ENCODE data around the gene SLCO3A1.

Gene SLCO3A1

DNA sequence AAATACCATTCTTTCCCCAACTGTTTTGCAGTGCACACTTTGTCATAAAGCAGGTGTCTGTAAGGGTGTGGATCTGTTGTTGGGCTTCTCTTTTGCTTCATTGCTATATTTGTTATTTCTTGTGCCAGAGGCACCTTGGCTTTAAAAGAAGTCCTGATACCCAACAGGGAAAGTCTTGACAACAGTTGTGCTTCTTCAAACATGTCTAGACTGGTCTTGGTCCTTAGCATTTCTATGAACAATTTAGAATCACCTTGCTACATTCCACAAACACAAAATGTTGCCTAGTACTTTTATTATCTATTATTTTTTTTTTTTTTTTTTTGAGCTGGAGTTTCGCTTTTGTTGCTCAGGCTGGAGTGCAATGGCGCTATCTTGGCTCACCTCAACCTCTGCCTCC lies 233.7 kb downstream of the SLCO3A1 start:
- Histone ChIP-seq H3K4me2 (ENCODE audit: low read length) (no peak overlapping the region), H3K4me1 (ENCODE audit: control insufficient read depth, insufficient read depth, low read length) (no peaks in the 10 kb centered on the region), H3K9me3 (replicated peaks; ENCODE audit: low read length) (no peaks in the 10 kb centered on the region), H3K4me3 (ENCODE audit: low read length) (no peak overlapping the region), H3K9ac (ENCODE audit: low read depth, low read length) (no peak overlapping the region), H3K27me3 (ENCODE audit: control insufficient read depth, insufficient read depth, low read length) (no peaks in the 10 kb centered on the region), H3K36me3 (ENCODE audit: insufficient read depth, low read length) (no peaks in the 10 kb centered on the region)

DNA sequence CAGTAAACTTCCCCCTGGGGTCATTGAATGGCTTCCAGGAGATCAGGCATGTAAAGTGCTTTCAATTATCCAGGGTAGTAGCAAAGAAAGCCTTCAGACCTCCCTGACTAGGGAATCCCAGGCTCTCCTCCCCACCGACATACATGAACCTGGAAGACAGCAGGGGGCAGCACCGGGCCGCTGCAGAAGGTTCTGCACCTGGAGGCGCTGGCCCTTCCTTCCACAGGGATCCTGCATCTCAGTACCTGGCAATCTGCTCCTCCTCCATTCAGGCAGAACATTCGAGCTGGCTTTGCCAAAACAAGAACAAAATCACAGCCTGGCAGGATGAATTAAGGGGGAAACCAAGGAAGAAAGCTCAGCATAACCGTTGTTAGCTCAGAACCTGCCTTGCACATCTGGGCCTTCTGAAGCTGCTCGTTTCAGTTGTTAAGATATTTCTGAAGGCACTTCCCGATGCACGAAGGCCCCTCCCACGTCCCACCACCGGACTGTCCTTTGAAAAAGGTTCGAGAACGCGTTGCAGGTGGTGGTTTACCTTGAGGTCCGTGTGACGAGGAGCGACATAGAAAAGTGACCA lies 237.7 kb downstream of the SLCO3A1 start:
- Histone ChIP-seq H3K9me3 (replicated peaks; ENCODE audit: low read length) (no peaks in the 10 kb centered on the region), H3K9ac (ENCODE audit: low read depth, low read length) (no peak overlapping the region), H3K4me3 (ENCODE audit: low read length) (no peak overlapping the region), H3K4me1 (ENCODE audit: control insufficient read depth, insufficient read depth, low read length) (no peaks in the 10 kb centered on the region), H3K27me3 (ENCODE audit: control insufficient read depth, insufficient read depth, low read length) (no peaks in the 10 kb centered on the region), H3K36me3 (ENCODE audit: insufficient read depth, low read length) (no peaks in the 10 kb centered on the region), H3K4me2 (ENCODE audit: low read length) (no peak overlapping the region)

DNA sequence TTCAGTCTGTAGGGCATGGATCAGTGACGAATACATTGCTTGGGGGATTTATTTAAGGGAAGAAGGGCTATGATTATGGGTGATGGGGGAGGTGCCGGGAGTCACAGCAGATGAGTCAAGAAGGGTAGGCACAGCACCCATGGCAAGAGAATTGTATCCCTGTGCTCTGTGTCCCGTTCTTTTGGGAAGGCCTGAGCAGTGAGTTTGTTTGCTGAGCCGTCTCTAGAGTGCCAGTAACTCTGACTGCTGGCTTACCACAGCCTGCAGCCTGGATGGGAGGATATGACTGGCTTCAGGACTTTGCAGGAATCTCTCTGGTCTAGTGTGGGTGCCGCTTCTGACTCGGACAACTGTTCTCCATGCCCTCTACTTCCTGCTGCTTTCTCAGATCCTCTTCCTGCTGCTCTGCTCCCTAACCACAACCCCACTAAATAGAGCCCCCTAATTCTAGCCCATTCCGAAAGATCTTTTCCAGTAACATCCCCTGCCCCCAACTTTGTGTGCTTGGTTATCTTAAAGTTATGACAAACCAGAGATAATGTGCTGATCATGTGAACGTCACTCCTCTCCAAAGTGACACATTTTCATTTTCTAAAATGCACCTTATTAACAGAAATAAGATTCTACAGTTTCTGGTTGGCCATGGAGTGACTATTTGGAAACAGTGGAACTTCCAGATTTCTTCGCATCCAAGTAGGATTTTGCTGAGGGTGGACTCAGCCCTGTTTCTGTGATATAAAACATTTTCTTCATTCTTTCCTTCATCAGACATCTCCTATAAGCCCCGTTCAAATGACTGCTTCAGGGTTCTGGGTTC lies 239.0 kb downstream of the SLCO3A1 start:
- H3K27me3 ChIP-seq (ENCODE audit: control insufficient read depth, insufficient read depth, low read length), result no peaks in the 10 kb centered on the region
- no peak overlapping the region for H3K4me2 ChIP-seq (ENCODE audit: low read length)
- H3K36me3 ChIP-seq (ENCODE audit: insufficient read depth, low read length), result no peaks in the 10 kb centered on the region
- no peak overlapping the region for H3K4me3 ChIP-seq (ENCODE audit: low read length)
- no peaks in the 10 kb centered on the region for H3K9me3 ChIP-seq (replicated peaks; ENCODE audit: low read length)
- no peaks in the 10 kb centered on the region for H3K4me1 ChIP-seq (ENCODE audit: control insufficient read depth, insufficient read depth, low read length)
- H3K9ac ChIP-seq (ENCODE audit: low read depth, low read length), result no peak overlapping the region

DNA sequence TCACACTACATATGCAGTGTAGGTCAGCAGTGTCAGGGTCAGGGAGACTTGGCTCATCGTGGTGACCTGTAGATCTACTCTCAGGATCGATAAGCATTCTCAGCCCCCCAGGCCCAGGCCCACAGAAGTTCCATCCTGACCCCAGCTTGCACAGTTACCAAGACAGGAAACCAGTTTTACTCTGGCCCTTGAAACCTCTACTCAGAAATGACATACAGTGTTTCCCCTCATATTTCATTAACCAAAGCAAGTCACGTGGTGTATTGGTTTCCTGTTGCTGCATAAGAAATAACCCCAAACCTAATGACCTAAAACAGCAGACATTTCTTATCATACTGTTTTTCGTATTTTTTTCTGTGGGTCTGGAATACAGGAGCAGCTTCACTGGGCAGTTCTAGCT lies 242.2 kb downstream of the SLCO3A1 start:
- H3K4me3 ChIP-seq (ENCODE audit: low read length), result no peak overlapping the region
- H3K9me3 ChIP-seq (replicated peaks; ENCODE audit: low read length), result no peaks in the 10 kb centered on the region
- no peak overlapping the region for H3K4me2 ChIP-seq (ENCODE audit: low read length)
- no peak overlapping the region for H3K9ac ChIP-seq (ENCODE audit: low read depth, low read length)
- H3K4me1 ChIP-seq (ENCODE audit: control insufficient read depth, insufficient read depth, low read length), result no peaks in the 10 kb centered on the region
- H3K36me3 ChIP-seq (ENCODE audit: insufficient read depth, low read length), result no peaks in the 10 kb centered on the region
- no peaks in the 10 kb centered on the region for H3K27me3 ChIP-seq (ENCODE audit: control insufficient read depth, insufficient read depth, low read length)

DNA sequence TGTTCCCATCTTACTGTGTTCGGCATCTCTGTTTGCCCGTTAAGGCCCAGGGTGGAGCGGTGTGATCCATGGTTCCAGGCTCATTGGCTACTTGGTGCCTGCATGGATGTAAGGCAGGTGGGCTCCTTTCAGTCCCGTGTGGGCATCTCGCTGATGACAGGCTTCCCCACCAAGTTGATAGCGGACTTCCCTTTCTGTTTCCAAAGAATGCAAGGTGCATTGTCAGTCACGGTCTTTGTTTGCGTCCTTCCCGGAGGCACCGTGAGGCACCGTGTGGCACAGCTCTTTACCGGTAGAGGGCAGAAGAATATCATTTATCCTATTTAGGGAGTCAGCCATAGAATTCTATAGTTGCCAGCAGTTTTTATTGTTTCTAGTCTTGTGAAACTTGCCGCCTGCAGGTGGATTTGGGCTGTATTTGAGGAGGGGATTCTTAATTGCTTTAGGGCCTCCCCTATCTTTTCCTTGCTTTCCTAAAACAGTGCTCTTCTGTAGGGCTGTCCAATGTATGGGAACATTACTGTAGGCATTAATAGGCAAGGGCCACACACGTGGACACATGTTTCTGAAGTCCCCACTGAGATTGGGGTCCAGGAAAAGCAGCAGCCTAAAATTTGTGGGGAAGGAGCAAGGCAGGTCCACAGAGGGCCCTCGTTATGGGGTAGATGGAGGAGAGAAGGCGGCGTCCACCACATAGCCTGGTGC lies 244.1 kb downstream of the SLCO3A1 start:
- no peak overlapping the region for H3K4me3 ChIP-seq (ENCODE audit: low read length)
- no peaks in the 10 kb centered on the region for H3K4me1 ChIP-seq (ENCODE audit: control insufficient read depth, insufficient read depth, low read length)

DNA sequence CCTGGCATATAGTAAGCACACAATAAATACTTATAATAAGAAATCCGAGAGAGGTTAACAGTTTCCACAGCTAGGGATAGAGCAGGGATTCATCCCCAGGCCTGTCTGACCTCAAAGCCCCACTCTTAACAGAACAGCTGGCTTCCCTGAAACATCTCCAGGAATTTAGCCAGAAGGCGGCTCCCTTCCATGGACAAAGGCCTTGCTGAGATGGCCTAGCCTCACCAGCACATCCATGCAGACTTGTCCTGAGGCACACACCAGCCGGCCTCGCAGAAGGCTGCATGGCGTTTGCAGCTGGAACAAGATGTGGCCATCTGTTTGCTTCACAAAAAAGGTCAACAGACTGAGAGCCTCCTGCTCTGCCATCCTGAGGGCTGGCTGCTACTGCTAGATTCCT lies 245.4 kb downstream of the SLCO3A1 start:
- Histone ChIP-seq H3K27me3 (ENCODE audit: control insufficient read depth, insufficient read depth, low read length) (no peaks in the 10 kb centered on the region), H3K36me3 (ENCODE audit: insufficient read depth, low read length) (no peaks in the 10 kb centered on the region), H3K9ac (ENCODE audit: low read depth, low read length) (no peak overlapping the region), H3K4me1 (ENCODE audit: control insufficient read depth, insufficient read depth, low read length) (no peaks in the 10 kb centered on the region), H3K9me3 (replicated peaks; ENCODE audit: low read length) (no peaks in the 10 kb centered on the region), H3K4me3 (ENCODE audit: low read length) (no peak overlapping the region), H3K4me2 (ENCODE audit: low read length) (no peak overlapping the region)

More for the DNA sequence above, 244.1 kb downstream of the SLCO3A1 start:
- H3K9me3 ChIP-seq (replicated peaks; ENCODE audit: low read length), result no peaks in the 10 kb centered on the region
- no peak overlapping the region for H3K4me2 ChIP-seq (ENCODE audit: low read length)
- H3K27me3 ChIP-seq (ENCODE audit: control insufficient read depth, insufficient read depth, low read length), result no peaks in the 10 kb centered on the region
- no peaks in the 10 kb centered on the region for H3K36me3 ChIP-seq (ENCODE audit: insufficient read depth, low read length)
- H3K9ac ChIP-seq (ENCODE audit: low read depth, low read length), result no peak overlapping the region

DNA sequence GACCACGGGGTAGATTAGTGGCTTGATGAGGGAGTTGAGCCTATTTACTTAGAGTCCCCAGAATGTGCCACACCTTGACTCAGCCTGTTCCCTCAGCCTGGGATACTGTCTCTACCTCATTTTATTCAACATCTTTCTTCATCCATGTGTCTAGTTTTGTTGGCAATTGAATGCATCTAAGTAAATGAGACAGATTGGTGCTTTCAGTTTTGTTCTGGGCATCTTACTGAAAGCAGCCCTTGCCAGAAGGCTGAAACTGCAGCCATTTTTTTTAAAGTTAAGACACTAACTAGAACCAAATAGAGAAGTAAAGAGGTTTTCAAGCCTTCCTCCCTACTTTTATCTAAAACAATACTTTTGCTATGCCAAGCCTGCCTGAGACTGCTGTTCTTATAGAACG lies 246.8 kb downstream of the SLCO3A1 start:
- H3K4me2 ChIP-seq (ENCODE audit: low read length), result no peak overlapping the region
- no peaks in the 10 kb centered on the region for H3K27me3 ChIP-seq (ENCODE audit: control insufficient read depth, insufficient read depth, low read length)
- no peak overlapping the region for H3K4me3 ChIP-seq (ENCODE audit: low read length)
- no peaks in the 10 kb centered on the region for H3K9me3 ChIP-seq (replicated peaks; ENCODE audit: low read length)
- H3K36me3 ChIP-seq (ENCODE audit: insufficient read depth, low read length), result no peaks in the 10 kb centered on the region
- no peak overlapping the region for H3K9ac ChIP-seq (ENCODE audit: low read depth, low read length)
- no peaks in the 10 kb centered on the region for H3K4me1 ChIP-seq (ENCODE audit: control insufficient read depth, insufficient read depth, low read length)

DNA sequence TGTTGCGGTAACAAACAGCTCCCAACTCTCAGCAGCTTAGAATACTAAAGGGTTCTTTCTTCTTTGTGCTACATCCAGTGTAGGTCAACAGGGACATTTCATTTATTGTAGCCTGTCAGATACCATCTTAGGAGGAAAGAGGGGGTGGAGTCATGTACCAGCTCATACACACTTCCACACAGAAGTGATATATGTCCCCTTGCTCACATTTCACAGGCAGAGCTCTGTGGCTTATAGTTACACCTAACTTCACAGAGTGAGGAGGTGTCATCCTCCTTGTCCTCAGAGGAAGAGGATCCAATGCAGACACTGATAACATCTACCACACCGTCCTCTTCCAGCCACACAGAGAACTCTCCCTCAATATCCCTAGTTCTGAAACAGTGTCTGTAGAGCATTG lies 247.2 kb downstream of the SLCO3A1 start:
- H3K9me3 ChIP-seq (replicated peaks; ENCODE audit: low read length), result no peaks in the 10 kb centered on the region
- no peaks in the 10 kb centered on the region for H3K4me1 ChIP-seq (ENCODE audit: control insufficient read depth, insufficient read depth, low read length)
- no peak overlapping the region for H3K4me3 ChIP-seq (ENCODE audit: low read length)
- H3K9ac ChIP-seq (ENCODE audit: low read depth, low read length), result no peak overlapping the region
- H3K36me3 ChIP-seq (ENCODE audit: insufficient read depth, low read length), result no peaks in the 10 kb centered on the region
- no peaks in the 10 kb centered on the region for H3K27me3 ChIP-seq (ENCODE audit: control insufficient read depth, insufficient read depth, low read length)
- no peak overlapping the region for H3K4me2 ChIP-seq (ENCODE audit: low read length)

DNA sequence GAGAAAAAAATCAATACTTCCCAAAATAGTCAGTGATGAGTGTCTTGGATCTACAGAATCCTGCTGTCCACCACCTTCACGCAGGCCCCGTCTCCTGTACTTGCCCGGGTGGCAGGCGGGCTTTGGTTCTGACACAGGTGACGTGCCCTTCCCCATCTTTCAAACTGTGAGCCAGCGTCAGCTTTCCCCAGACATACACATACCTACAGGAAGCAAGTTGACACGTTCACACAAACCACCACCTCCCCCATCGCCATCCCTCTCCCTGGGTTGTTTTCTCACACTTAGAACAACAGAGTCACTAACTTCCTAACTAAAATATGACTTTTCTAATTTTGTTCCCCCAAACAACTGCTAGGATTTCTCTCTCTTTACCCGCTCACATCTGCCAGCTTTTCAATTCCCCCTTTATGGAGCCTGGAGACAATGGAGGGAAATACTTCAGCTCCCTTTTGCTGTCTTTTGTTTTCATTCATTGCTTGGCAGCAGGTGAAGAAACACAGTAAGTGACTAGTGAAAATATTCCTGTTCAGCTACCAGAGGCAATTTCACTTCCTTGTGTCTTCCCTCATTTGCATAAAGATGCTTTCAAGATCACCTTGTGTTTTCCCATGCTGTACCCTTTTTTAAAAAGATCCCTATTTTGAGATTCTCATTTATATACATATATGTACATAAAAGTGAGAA lies 248.3 kb downstream of the SLCO3A1 start:
- Histone ChIP-seq H3K27me3 (ENCODE audit: control insufficient read depth, insufficient read depth, low read length) (no peaks in the 10 kb centered on the region), H3K4me1 (ENCODE audit: control insufficient read depth, insufficient read depth, low read length) (no peaks in the 10 kb centered on the region), H3K36me3 (ENCODE audit: insufficient read depth, low read length) (no peaks in the 10 kb centered on the region)

DNA sequence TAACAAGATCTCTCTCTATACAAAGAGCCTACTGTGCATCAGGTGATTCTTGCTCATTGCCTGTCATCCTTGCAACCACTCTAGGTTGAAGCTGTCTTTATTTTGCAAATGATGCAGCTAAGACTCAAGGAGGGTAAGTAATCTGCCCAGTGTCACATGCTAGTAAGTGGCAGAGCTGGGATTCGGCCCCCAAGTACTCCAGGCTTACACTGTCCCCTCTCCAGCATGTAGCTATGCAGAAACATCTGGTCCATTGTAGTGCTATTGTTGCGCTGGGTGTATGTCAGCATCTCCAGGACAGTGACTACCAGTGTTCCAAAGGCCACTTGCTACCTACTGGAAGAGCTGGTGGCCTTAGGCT lies 248.9 kb downstream of the SLCO3A1 start:
- no peaks in the 10 kb centered on the region for H3K36me3 ChIP-seq (ENCODE audit: insufficient read depth, low read length)
- H3K4me2 ChIP-seq (ENCODE audit: low read length), result no peak overlapping the region
- no peaks in the 10 kb centered on the region for H3K9me3 ChIP-seq (replicated peaks; ENCODE audit: low read length)
- H3K4me1 ChIP-seq (ENCODE audit: control insufficient read depth, insufficient read depth, low read length), result no peaks in the 10 kb centered on the region
- no peaks in the 10 kb centered on the region for H3K27me3 ChIP-seq (ENCODE audit: control insufficient read depth, insufficient read depth, low read length)
- H3K4me3 ChIP-seq (ENCODE audit: low read length), result no peak overlapping the region
- H3K9ac ChIP-seq (ENCODE audit: low read depth, low read length), result no peak overlapping the region

More for the DNA sequence above, 248.3 kb downstream of the SLCO3A1 start:
- Histone ChIP-seq H3K9ac (ENCODE audit: low read depth, low read length) (no peak overlapping the region), H3K4me3 (ENCODE audit: low read length) (no peak overlapping the region), H3K9me3 (replicated peaks; ENCODE audit: low read length) (no peaks in the 10 kb centered on the region), H3K4me2 (ENCODE audit: low read length) (no peak overlapping the region)

DNA sequence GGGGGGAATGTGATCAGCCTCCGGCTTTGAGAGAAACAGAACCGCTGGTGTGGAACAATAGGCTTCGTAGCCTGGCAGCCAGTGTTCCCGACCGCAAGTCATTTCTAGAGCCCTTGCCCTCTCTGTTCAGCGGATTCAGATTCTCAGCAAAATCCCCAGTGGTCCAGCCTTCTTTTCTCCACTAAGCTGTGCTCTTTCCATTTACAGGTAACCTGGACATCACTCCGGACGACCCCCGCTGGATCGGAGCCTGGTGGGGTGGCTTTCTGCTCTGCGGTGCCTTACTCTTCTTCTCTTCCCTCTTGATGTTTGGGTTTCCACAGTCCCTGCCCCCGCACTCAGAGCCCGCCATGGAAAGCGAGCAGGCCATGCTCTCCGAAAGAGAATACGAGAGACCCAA lies 250.6 kb downstream of the SLCO3A1 start:
- H3K4me2 ChIP-seq (ENCODE audit: low read length), result no peak overlapping the region
- no peaks in the 10 kb centered on the region for H3K36me3 ChIP-seq (ENCODE audit: insufficient read depth, low read length)
- H3K9ac ChIP-seq (ENCODE audit: low read depth, low read length), result no peak overlapping the region
- H3K4me1 ChIP-seq (ENCODE audit: control insufficient read depth, insufficient read depth, low read length), result no peaks in the 10 kb centered on the region
- H3K9me3 ChIP-seq (replicated peaks; ENCODE audit: low read length), result no peaks in the 10 kb centered on the region
- no peak overlapping the region for H3K4me3 ChIP-seq (ENCODE audit: low read length)
- no peaks in the 10 kb centered on the region for H3K27me3 ChIP-seq (ENCODE audit: control insufficient read depth, insufficient read depth, low read length)
